ENCODE measurements around the gene TRAF2.

GRCh38 chr9:136917902-136918301 is 31.6 kb downstream of the TRAF2 start:
- TF ChIP-seq CTCF (IDR thresholded peaks at IDR 0.05): no peak
- TF ChIP-seq ZFX (IDR thresholded peaks at IDR 0.05; ENCODE audit: borderline replicate concordance): no peak
